Mammary epithelial cell (primary cell): ENCODE results near the gene LRRC43.

Experiments used
- EZH2 ChIP-seq: IDR thresholded peaks from 2 replicates; pipeline ENCODE4 v1.6.1; 2012; ENCODE audit warnings: low read length, inconsistent platforms, borderline replicate concordance
- TF ChIP-seq, protein P1 (sequence below), 2 donors: IDR thresholded peaks in 1 of 2; conservative IDR thresholded peaks in 1 of 2; 2 replicates each; pipeline ENCODE4 v1.5.1; 2011 to 2012; ENCODE audit warnings: inconsistent platforms in 2 of 2, low read length in 2 of 2, mild to moderate bottlenecking in 2 of 2, control low read depth in 1 of 2, low read depth in 1 of 2; ENCODE audit not compliant: insufficient read depth in 1 of 2; ENCODE audit errors: extremely low read depth in 1 of 2

DNA sequence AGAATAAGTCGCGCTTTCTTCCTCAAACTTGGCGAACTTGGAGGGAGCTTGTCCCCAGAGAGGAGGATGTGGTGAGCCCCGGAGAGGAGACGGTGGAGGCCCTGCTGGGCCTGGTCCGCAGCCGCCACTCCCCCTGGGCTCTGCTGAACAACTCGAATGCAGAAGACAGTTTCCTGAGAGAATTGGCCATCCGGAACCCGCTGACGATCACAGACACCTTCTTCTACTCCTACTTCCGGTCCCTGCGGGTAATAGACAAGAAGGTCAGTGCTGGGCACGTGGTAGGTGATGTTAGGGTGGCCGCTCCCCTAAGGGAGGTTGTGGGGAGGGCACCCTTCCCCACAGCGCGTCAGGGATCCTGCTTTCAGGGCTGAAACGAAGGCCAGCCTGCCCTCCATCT lies 1.6 kb downstream of the LRRC43 start:
- TF ChIP-seq, protein P1, sequence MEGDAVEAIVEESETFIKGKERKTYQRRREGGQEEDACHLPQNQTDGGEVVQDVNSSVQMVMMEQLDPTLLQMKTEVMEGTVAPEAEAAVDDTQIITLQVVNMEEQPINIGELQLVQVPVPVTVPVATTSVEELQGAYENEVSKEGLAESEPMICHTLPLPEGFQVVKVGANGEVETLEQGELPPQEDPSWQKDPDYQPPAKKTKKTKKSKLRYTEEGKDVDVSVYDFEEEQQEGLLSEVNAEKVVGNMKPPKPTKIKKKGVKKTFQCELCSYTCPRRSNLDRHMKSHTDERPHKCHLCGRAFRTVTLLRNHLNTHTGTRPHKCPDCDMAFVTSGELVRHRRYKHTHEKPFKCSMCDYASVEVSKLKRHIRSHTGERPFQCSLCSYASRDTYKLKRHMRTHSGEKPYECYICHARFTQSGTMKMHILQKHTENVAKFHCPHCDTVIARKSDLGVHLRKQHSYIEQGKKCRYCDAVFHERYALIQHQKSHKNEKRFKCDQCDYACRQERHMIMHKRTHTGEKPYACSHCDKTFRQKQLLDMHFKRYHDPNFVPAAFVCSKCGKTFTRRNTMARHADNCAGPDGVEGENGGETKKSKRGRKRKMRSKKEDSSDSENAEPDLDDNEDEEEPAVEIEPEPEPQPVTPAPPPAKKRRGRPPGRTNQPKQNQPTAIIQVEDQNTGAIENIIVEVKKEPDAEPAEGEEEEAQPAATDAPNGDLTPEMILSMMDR (conservative IDR thresholded peaks at IDR 0.05 in 1 of 2, IDR thresholded peaks at IDR 0.05 in 1 of 2; ENCODE audit: extremely low read depth in 1 of 2, insufficient read depth in 1 of 2, low read depth in 1 of 2, low read length in 2 of 2) = no peak
- TF ChIP-seq EZH2 = no peak
